GM18867 (cell line): ENCODE results near the gene MRPS17.

ENCODE experiments used
- ATAC-seq: cut with Tn5 transposase; IDR thresholded peaks from one replicate; pipeline ENCODE4 v1.9.1; 2021; ENCODE audit warnings: mild to moderate bottlenecking, moderate library complexity; ENCODE audit not compliant: unreplicated experiment

Gene MRPS17

GRCh38 chr7:55970561-55970960 lies 18.9 kb downstream of the MRPS17 start:
- no peak for ATAC-seq

- ATAC-seq, result no peak
Measured at GRCh38 chr7:55970978-55971377, 19.3 kb downstream of the MRPS17 start.

DNA sequence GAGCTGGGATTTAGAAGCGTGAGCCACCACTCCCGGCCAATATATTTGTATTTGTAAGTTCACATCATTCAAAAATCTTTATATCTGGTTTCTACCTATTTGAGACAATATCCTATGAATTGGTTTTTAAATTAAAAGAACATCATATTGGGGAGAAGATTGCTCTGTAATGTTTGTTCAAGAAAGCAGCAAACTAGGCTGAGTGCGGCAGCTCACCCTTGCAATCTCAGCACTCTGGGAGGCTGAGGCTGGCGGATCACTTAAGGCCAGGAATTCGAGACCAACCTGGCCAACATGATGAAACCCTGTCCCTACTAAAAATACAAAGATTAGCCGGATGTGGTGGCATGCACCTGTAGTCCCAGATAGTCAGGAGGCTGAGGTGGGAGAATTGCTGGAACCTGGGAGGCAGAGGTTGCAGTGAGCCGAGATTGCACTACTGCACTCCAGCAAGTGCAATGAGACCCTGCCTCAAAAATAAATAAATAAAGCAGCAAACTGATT lies 22.1 kb downstream of the MRPS17 start:
- no peak for ATAC-seq

GRCh38 chr7:55975988-55976633 lies 24.4 kb downstream of the MRPS17 start:
- no peak for ATAC-seq

DNA sequence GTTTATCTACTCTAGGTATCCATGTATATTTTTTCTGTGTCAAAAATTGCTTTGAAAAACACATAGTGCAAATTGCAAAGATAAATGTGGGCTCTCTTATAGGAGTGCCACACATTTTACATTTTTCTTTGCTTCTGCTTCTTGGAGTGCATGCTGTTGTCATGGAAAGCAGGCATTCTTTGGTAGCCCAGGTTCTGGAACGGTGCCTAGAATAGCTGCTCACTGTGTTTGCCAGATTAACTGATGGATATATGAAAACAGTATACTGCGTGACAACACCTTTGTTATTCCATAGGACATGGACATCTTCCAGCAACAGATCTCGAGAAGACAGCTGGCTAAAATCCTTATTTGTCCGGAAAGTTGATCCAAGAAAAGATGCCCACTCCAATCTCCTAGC lies 26.2 kb downstream of the MRPS17 start:
- ATAC-seq, result no peak

DNA sequence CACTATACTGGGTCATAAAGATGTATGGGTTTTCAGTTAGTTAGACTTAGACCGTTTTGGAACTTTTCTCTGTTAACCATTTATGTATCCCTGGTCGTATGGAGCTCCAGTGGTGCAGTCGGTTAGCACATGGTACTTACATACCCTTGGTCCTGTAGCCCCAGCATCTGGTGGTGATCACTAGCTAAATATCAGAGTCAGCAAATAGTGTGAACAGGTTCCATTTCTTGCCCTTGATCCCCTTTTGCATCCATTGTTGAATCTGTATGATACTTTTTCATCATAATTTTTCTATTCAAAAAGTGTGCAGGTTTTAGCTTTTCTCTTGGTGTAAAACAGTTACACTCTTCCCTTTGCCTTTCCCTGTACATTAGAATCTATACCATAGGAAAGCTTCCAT lies 28.6 kb downstream of the MRPS17 start:
- ATAC-seq, result no peak

- no peak for ATAC-seq
Measured at GRCh38 chr7:55983537-55983936, 31.9 kb downstream of the MRPS17 start.

DNA sequence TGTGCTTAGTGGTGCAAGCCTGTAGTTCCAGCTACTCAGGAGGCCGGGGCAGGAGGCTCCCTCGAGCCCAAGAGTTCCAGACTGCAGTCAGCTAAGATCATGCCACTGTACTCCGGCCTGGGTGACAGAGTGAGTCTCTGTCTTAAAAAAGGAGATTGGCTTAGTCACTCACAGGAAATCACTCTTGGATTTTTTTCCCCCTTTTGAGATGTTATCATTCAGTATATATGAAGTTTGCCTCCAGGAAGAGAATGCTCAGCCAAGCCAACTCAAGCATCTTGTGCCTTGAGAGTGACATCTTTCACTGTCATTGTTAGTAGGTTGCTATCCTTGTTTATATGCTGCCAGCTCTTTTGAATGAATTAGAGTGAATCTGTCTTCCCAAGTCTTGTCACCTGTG lies 40.7 kb downstream of the MRPS17 start:
- ATAC-seq, result no peak

DNA sequence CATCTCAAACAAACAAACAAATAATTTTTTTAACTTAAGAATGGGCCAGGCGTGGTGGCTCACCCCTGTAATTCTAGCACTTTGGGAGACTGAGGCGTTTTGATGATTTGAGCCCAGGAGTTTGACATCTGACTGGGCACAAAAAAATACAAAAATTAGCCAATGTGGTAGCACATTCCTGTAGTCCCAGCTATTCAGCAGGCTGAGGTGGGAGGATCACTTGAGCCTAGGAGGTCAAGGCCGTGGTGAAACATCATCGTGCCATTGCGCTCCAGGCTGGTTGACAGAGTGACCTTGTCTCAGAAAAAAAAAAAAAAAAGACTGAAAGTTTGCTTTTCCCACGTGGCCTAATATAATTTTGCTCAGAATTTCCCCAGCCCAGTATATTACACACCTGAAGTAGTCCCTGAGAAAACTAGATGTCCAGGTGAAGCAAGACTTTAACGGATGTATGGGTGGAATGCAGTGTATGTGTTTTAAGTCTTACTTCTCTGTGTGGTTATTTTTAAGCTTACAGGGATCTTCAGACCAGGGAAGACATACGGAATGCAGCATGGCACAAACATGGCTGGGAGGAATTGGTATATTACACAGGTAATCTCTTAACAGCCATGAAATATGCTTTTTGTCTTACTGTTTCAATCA lies 45.3 kb downstream of the MRPS17 start:
- ATAC-seq, result no peak

DNA sequence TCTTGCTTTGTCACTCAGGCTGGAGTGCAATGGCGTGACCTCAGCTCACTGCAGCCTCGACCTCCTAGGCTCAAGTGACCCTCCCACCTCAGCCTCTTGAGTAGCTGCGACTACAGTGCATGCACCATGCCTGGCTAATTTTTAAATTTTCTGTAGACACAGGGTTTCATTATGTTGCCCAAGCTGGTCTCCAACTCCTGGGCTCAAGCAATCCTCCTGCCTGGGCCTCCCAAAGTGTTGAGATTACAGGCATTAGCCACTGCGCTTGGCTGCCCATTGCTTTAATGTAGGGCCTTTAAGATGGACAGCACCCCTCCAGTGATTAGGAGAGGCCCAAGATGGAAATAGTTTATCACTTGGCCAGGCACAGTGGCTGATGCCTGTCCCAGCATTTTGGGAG lies 52.1 kb downstream of the MRPS17 start:
- ATAC-seq, result no peak
